Inflammatory macrophage treated with lipopolysaccharide for 4 hours (primary cell): ENCODE results near the gene CHRM4.

Experiments
- DNase-seq: peaks from one replicate; pipeline ENCODE4 v3.0.0-alpha.2; 2020

CHRM4 gene

GRCh38 chr11:46402957-46403902, 11.7 kb upstream of the CHRM4 start:
- no peak for DNase-seq

DNA sequence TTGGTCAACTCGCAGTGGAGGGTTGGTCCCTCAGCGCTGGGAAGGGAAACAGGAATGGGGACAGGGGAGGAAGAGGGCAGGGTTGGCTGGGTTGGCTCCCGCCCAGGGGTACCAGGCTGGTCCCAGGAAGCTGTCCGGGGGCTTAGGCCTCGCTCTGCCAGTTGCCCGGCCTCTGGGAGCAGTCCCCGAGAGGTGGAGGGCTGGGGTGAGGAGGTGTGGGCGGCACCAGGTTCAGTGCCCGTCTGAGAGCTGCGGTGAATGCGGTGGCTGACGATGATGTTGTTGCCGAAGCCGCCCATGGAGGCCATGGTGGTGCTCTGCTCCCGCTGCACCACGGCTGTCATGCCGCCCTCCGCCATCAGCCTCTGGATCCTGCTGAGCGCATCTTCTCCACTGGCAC, 6.0 kb upstream of the CHRM4 start:
- no peak for DNase-seq

- DNase-seq, result no peak
Observed at GRCh38 chr11:46393759-46394158, 2.2 kb upstream of the CHRM4 start.

- DNase-seq, result no peak
Observed at GRCh38 chr11:46393231-46393616, 1.6 kb upstream of the CHRM4 start.

DNA sequence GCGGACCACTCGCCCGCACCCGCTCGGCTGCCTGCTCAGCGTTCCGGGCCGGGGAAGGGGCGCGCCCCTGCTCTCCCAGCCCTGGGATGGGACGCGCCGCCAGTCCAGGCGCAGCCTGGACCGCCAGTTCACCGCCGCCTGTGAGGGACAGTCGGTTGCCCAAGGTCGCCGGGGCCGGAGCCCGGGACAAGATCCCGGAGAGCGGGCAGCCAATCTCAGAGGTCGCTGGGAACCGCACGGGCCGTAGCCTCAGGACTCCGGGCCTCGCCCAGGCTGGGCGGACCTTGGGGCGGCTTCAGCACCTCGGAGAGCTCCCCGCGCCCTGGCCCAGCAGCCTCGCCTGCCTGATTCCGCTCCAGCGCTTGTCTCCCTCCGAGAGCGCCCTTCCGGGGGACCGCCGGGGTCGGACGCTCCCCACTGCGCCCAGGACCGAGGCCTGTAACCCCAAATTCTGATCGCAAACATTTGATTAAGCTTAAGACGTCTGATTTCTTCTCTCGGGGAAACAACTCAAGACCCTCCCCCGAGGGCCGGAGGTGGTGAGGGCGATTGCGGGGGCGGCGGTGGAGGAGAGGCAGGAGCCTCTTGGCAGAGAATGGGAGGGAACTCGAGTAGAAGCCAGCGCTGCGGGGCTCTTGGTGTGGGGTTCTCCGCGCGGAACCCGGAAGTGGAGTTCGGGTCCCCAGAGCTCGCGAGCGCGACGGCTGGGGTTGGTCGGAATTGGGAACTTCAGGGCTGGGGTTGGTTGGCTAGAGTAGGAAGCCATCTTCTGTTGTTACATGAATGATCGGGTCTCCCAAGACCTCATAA, 1.1 kb upstream of the CHRM4 start:
- DNase-seq, result peak; percentile 80

DNA sequence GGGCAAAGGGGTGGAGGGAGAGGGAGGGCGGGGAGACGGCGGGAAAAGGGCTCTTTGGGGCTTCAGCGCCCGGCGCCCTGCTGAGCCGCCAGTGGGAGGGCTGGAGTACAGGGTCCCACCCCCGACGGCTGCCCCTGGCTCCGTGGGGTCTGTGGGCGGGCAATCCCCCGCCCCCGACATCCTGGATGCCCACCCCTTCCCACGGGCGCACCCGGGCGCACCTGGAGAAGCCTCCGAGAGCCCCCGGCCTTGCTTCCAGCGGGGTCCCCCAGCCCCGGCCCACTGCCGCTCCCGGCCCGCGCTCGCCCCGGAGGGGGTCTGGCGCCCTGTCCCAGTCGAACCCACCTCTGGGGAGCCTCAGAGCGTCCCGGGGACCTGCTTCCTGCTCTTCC, 394 bp downstream of the CHRM4 start:
- no peak for DNase-seq

GRCh38 chr11:46390331-46391171, 1.0 kb downstream of the CHRM4 start:
- DNase-seq, result no peak

DNA sequence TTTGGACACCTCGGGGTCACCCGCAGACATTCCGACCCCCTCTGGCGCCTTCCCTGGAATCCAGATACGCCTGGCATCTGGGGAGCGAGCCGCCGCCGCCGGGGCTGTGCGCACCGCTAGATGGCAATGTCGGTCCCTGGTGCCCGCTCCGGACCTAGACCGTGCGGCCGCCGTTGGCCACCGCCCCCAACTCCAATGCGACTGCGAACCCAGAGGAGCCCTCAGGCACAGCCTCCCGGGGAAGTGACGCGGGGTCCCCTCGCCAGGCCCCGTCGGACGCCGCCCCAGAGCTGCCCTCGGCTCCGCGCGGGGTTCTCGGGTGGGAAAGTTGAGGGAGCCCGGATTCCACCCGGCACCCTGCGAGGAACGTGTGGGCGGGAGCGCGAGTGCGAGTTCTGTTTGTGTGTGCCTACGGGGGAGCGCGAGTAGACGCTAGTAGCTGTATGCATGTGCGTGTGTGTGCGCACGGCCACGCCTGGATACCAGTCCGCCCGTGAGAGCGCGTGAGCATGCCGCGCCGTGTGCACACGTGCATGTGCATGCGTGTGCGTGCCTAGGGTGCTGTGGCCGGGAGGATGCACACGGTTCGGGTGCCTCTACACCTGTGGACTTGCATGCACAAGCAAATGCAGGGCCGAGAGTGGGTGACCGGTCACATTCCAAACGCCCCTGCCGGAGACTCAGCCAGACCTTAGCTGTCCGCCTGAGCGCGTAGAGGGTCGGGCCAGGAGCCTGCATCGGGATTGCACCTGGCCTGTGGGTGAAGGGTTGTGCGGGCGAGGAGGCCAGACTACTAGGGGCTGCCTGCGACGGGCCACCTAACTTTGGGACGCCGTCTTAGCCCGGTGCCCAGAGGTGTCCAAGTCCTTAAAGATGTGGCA, 1.9 kb downstream of the CHRM4 start:
- DNase-seq, result peak; percentile 62

- no peak for DNase-seq
Observed at GRCh38 chr11:46388619-46389449, 2.7 kb downstream of the CHRM4 start.

- DNase-seq, result peak; percentile 46
Observed at GRCh38 chr11:46387919-46388618, 3.5 kb downstream of the CHRM4 start.

- no peak for DNase-seq
Observed at GRCh38 chr11:46387456-46387855, 4.1 kb downstream of the CHRM4 start.

- DNase-seq, result peak; percentile 14
Observed at GRCh38 chr11:46386674-46387073, 4.9 kb downstream of the CHRM4 start.

DNA sequence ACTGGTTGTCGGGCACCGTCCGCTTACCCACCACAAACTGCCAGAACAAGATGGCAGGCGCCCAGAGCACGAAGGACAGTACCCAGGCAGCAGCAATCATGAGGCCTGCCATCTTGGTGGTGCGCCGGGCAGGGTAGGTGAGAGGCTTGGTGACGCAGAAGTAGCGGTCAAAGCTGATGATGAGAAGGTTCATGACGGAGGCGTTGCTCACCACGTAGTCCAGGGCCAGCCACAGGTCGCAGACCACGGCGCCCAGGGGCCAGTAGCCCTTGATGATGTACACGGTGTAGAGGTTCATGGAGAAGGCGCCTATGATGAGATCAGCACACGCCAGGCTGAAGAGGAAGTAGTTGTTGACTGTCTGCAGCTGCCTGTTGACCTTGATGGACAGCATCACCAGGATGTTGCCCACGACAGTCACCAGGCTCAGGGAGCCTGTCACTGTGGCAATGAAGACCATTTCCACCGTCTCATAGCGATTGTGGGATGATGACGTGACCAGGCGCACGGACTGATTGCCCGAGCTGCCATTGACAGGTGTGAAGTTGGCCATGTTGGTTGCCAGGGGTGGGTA, 5.5 kb downstream of the CHRM4 start:
- DNase-seq, result peak; percentile 42

DNA sequence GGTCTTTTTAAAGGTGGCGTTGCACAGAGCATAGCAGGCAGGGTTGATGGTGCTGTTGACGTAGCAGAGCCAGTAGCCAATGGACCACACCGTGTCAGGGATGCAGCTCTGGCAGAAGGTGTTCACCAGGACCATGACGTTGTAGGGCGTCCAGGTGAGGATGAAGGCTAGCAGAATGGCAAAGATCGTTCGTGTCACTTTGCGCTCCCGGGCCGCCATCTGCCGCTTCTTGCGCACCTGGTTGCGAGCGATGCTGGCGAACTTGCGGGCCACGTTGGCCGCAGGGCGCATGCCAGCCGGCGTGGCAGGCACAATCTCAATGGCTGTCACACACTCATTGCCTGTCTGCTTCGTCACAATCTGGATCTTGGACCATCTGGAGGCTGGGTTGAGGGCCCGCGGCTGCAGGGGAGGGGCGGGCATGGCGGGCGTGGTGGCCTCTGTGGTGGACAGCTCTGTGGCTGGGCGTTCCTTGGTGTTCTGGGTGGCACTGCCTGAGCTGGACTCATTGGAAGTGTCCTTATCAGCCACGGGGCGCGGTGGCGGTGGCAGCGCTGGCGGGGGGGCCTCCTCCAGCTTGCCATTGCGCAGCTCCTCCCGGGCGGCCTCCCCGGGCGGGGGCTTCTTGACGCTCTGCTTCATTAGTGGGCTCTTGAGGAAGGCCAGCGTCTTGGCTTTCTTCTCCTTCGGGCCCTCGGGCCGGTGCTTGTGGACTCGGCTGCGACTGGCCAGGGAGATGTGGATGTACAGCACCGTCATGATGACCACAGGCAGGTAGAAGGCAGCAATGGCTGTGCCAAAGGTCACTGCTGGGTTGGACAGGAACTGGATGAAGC, 6.2 kb downstream of the CHRM4 start:
- no peak for DNase-seq

DNA sequence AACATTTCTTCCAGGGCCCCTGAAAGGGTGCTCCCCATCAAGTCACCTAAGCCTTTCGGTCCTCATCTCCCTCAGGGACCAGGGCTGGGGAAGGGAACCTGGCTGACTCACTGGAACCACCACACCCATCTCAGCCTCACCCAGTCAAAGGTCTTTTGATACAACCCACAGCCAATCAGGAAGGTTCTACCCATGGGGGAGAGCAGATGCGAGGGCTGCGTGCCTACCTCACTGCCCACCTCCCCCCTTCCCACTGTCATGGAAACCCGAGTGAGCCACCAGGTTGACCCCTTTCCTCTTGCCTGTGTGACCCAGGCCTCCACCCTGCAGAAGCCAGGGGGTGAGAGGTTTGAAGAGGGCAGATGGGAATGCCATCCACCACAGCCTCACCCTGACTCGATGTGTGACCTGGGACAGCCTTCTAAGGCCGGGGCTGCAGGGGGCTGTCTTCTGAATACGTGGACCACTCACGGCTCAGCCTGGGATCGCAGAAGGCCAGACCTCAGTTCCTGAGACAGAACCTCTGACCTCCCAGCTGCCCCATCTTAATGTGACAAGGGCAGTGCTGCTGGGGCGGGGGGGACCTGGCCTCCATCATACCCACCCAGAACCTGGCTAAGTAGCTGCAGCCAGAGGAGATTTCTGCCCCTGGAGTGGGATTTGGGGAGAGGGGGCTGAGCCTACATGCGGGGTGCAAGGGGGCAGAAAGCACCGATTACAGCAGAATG, 7.4 kb downstream of the CHRM4 start:
- no peak for DNase-seq

DNA sequence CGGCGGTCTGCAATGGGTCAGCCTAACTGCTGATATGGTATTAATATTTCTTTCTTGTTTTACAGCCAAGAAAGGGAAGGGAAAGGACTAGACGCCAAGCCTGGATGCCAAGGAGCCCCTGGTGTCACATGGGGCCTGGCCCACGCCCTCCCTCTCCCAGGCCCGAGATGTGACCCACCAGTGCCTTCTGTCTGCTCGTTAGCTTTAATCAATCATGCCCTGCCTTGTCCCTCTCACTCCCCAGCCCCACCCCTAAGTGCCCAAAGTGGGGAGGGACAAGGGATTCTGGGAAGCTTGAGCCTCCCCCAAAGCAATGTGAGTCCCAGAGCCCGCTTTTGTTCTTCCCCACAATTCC, 8.2 kb downstream of the CHRM4 start:
- DNase-seq, result no peak

DNA sequence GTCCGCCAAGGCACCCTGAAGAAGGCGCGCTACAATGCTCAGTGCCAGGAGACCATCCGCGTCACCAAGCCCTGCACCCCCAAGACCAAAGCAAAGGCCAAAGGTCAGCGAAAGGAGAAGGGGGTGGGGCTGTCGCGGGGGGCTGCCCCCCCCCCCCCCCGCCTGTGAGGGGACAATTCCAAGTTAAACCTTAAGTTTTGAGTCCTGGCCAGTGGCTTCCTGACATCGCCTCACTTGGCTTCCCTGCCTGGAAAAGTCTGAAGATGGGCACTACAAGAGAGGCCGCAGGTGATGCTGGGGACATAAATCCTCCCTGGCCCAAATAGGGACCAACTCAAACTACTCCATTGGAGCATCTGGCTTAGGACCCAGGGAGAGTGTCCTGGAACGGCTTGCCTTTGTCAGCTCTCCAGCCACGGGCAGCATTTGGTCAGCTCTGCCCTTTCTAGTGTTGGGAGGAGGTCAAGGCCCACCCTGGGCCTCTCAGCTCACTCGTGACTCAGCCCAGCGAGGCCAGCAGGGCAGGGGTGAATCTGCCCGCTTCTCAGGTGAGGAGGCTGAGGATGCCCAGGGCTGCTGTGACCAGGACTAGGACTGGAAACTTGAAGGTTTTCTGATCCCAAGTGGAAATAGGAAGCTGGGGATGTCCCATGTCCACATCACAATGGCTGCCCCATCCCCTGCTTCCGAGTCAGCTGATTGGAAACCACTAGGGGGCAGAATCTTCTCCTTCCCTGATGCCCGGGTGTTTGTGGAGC, 8.8 kb downstream of the CHRM4 start:
- DNase-seq, result peak; percentile 48
